ENCODE measurements around the gene ATXN2. TPM values are rescaled to one million over a fixed set of nuclear protein-coding genes. Genes with fewer than 3 reads are reported as not detected.
A peak's percentile ranks its signal among the peaks of the same experiment; 100 is the strongest.

The ATXN2 gene
- total and polyA plus RNA-seq, 9 of the 15 experiments (the other 6 are each of a cell fraction or from before 2014, with no cell fraction given): 16.8 to 67.8 (median 29.3) TPM

DNA sequence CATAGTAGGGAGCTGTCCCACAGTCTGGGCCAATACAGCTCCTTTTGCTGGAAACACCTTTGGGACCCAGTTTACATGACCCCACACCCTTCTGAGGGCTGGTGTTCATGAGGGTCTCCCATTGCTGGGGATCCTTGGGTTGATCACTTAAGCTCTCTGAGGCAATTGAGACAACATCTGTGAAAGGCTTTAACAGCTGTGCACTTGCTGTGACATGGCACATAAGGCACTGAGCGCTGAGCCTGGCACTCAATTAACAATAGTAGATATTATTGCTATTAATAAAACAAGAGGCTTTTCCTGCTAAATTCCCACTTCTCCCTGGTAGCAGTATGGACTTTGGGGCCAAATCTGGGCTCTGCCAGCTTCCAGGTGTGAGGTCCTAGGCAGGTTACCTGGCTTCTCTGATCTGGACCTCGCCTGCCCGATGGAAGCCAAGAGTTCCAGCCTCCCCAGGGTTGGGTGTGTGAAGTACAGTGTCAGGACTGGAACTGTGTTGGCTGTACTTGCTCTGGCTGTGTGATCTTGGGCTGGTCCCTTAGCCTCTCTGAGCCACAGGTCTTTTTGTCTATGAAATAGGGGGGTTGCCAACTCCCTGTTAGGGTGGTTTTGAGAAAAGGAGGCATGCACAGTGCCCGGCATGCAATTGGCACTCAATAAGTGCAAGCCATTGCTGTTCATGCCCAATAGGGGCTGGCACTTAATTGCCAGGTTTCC, 190.3 kb downstream of the ATXN2 start:
- Histone ChIP-seq H3K36me3 (ENCODE audit: control insufficient read depth, insufficient read depth, low read length) (peaks cover 53% of the 10 kb centered on the region), H3K27me3 (ENCODE audit: control insufficient read depth in 2 of 2, insufficient read depth in 2 of 2, low read length in 2 of 2) (no peaks in the 10 kb centered on the region; a peak in 1 of 5 replicates), H3K9me1 (ENCODE audit: control insufficient read depth, insufficient read depth, low read length) (peaks cover 13% of the 10 kb centered on the region), H3K4me1 (replicated peaks in 1 of 2; ENCODE audit: control insufficient read depth in 2 of 2, insufficient read depth in 2 of 2, low read length in 2 of 2) (peaks cover 70 to 85% of the 10 kb centered on the region in 2 experiments), H3K79me2 (ENCODE audit: control insufficient read depth, insufficient read depth, low read length) (peaks cover 81% of the 10 kb centered on the region), H3K4me3 (peak overlapping the region; percentile 93), H3K9ac (ENCODE audit: insufficient read depth in 1 of 2, low read depth in 2 of 2, low read length in 2 of 2) (peak overlapping the region; percentile 90 to 91), H3K27ac (ENCODE audit: extremely low read depth, low read depth, low read length) (peak overlapping the region; percentile 92), H4K20me1 (replicated peaks; ENCODE audit: control insufficient read depth, insufficient read depth, low read length) (peaks cover 56% of the 10 kb centered on the region), H3K9me3 (replicated peaks; ENCODE audit: control insufficient read depth, insufficient read depth, low read depth, low read length) (no peaks in the 10 kb centered on the region), H2AFZ (ENCODE audit: low read depth, low read length) (no peak overlapping the region), H3K4me2 (ENCODE audit: insufficient read depth, low read length) (peak overlapping the region; percentile 92)
- DNase-seq (ENCODE audit: extremely low read depth in 1 of 4, low spot score in 3 of 4): no peak
- FAIRE-seq: no peak
- POLR2A ChIA-PET: interaction anchor here (1.4 to 2.0 kb wide), 3 partner anchors 9 to 20 kb away, joined by 4 to 8 read pairs (median 4); no protein-coding TSS in a partner anchor
- intact Hi-C loops (cut with micrococcal nuclease) (loop anchor here (5.0 kb wide), 2 partner anchors 188 to 278 kb away; partner anchors contain the start of genes ACAD10, ATXN2 and BRAP), in situ Hi-C loops (cut with MboI) (loop anchor here (5.0 kb wide), 1 partner anchor 263 kb away; no protein-coding TSS in a partner anchor)
- no TSS peak for BruUV-seq (replicated peaks)
- WGBS (ENCODE audit: insufficient coverage, low coverage, missing lambda C conversion rate): 59% methylated on average over 4 of the region's 4 CpGs
- CTCF ChIA-PET (ENCODE audit: low intra/inter-chr PET ratio): no interaction called here
- no peak for ATAC-seq
- peak; percentile 52; the same call in 1 of the 2 replicates for TF ChIP-seq SMARCA5 (IDR thresholded peaks at IDR 0.05)
- TF ChIP-seq HEY1 (CRISPR knock-in tag; IDR thresholded peaks at IDR 0.05; ENCODE audit: borderline replicate concordance): no peak
- peak; percentile 69 for TF ChIP-seq BCOR (IDR thresholded peaks at IDR 0.05)
- TF ChIP-seq PTBP1 (IDR thresholded peaks at IDR 0.05; ENCODE audit: low read depth, low read length): peak; percentile 63; the same call in 1 of the 2 replicates
- TF ChIP-seq ZFP36 (IDR thresholded peaks at IDR 0.05; ENCODE audit: low read depth, low read length, partially characterized antibody): peak; percentile 87
- TF ChIP-seq XRCC5 (IDR thresholded peaks at IDR 0.05; ENCODE audit: low read depth, low read length): 0 out of 2 replicates have a peak, but pooled peaks have one; percentile 35
- TF ChIP-seq DACH1 (IDR thresholded peaks at IDR 0.05; ENCODE audit: partially characterized antibody): peak; percentile 19
- TF ChIP-seq RBM25 (IDR thresholded peaks at IDR 0.05; ENCODE audit: low read depth, low read length, severe bottlenecking): peak; percentile 60
- TF ChIP-seq TCF7 (IDR thresholded peaks at IDR 0.05; ENCODE audit: borderline replicate concordance): no peak
- no peak for TF ChIP-seq PPARD (CRISPR knock-in tag; IDR thresholded peaks at IDR 0.05)
- 0 out of 2 replicates have a peak, but pooled peaks have one; percentile 40 for TF ChIP-seq KAT7 (CRISPR knock-in tag; IDR thresholded peaks at IDR 0.05; ENCODE audit: borderline replicate concordance)
- TF ChIP-seq KDM1A (IDR thresholded peaks at IDR 0.05): peak; percentile 52 to 74; a peak in 2 of 4 replicates
- no peak for TF ChIP-seq ATF1 (CRISPR knock-in tag; IDR thresholded peaks at IDR 0.05)
- no peak for TF ChIP-seq ATF1 (tag; IDR thresholded peaks at IDR 0.05)
- TF ChIP-seq BRD9 (IDR thresholded peaks at IDR 0.05; ENCODE audit: low read depth, partially characterized antibody): peak; percentile 33
- no peak for TF ChIP-seq RBM15 (IDR thresholded peaks at IDR 0.05; ENCODE audit: insufficient read depth, low read length)
- TF ChIP-seq KDM5B (IDR thresholded peaks at IDR 0.05; ENCODE audit: insufficient replicate concordance, low read depth, low read length): peak; percentile 35
- no peak for TF ChIP-seq NFRKB (IDR thresholded peaks at IDR 0.05; ENCODE audit: low read depth)
- no peak for TF ChIP-seq ZNF76 (CRISPR knock-in tag; IDR thresholded peaks at IDR 0.05; ENCODE audit: borderline replicate concordance)

Measured in K562 (cell line).